Measurements from ENCODE around the gene ST14. TPM values are rescaled to one million over a fixed set of nuclear protein-coding genes. Genes with fewer than 3 reads are reported as not detected.

The ST14 gene
- not detected in 2 replicates for total RNA-seq

DNA sequence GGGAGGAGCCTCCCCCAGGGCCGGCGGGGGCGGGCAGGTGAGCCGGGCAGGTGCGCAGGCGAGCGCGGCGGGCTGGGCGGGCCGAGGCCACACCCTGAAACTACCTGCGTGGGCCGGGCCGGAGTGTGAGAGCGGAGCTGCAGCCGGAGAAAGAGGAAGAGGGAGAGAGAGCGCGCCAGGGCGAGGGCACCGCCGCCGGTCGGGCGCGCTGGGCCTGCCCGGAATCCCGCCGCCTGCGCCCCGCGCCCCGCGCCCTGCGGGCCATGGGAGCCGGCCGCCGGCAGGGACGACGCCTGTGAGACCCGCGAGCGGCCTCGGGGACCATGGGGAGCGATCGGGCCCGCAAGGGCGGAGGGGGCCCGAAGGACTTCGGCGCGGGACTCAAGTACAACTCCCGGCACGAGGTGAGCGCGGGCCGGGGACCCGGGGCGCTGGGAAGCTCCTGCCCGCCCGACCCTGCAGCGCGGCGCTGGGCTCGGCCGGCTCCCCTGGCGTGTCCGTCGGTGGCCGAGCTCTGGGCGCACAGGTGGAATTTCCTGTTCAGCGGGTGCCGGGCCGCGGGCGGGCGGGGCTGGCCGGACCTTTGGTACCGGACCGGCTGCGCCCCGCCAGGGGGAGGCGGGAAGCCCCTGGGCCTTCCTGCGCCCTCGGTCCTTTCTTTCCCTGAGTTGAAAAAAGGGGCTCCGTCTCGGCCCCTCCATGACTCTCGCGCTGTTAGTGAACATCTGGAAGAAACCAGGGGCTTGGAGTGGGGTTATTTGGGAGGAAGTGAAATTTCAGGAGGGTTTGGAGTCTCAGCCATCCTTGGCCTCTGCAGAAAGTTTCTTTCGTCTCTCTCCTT, at the start of gene ST14:
TSS of gene ST14 (plus strand) at position 126 of the 841 bp plus-strand sequence. CDS start at position 324, 198 bp downstream.

Other genes with a start within 250 kb of the ST14 start
- 3.1 and 4.2 TPM in 2 replicates for gene PRDM10, start 156.9 kb upstream of the ST14 start, total RNA-seq
- 486 and 508 TPM in 2 replicates for gene APLP2, start 89.9 kb upstream of the ST14 start, total RNA-seq
- 16.7 and 21.5 TPM in 2 replicates for gene ZBTB44, start 155.1 kb downstream of the ST14 start, total RNA-seq